ENCODE data around the gene EXOC3L1. TPM values are rescaled to one million over a fixed set of nuclear protein-coding genes. Genes with fewer than 3 reads are reported as not detected.

EXOC3L1 gene
- total RNA-seq, 1 experiment from 2014 or later: not detected

GRCh38 chr16:67233596-67233995 lies 43.7 kb upstream of the EXOC3L1 start:
- DNase-seq: no peak
- no peaks in the 10 kb centered on the region for H3K27me3 ChIP-seq (ENCODE audit: low read length)
- H2AFZ ChIP-seq (ENCODE audit: low read length): no peak overlapping the region
- no peak overlapping the region for H3K4me3 ChIP-seq (ENCODE audit: low read length)
- no peak overlapping the region for H3K27ac ChIP-seq (ENCODE audit: low read length)
- H3K36me3 ChIP-seq (ENCODE audit: insufficient read depth, low read length): peaks cover 24% of the 10 kb centered on the region
- no peak overlapping the region for H3K4me2 ChIP-seq (ENCODE audit: low read depth, low read length, poor library complexity, severe bottlenecking)
- H4K20me1 ChIP-seq (ENCODE audit: insufficient read depth, low read depth, low read length): peaks cover 6% of the 10 kb centered on the region; the same call in 1 of the 2 replicates
- H3K9me3 ChIP-seq (ENCODE audit: low read length): no peaks in the 10 kb centered on the region
- no peak overlapping the region for H3K9ac ChIP-seq (ENCODE audit: low read length)
- no peaks in the 10 kb centered on the region for H3K4me1 ChIP-seq (ENCODE audit: low read length)
- peaks cover 6% of the 10 kb centered on the region for H3K79me2 ChIP-seq (ENCODE audit: low read length)
- no peaks in the 10 kb centered on the region for H3K9me2 ChIP-seq (replicated peaks; ENCODE audit: insufficient read depth, low read length)

- H3K4me3 ChIP-seq (ENCODE audit: low read length): no peak overlapping the region
- H3K4me1 ChIP-seq (ENCODE audit: low read length): peaks cover 14% of the 10 kb centered on the region
- peaks cover 27% of the 10 kb centered on the region for H3K79me2 ChIP-seq (ENCODE audit: low read length)
- H3K9ac ChIP-seq (ENCODE audit: low read length): no peak overlapping the region
- peaks cover 15% of the 10 kb centered on the region; the same call in 1 of the 2 replicates for H3K36me3 ChIP-seq (ENCODE audit: insufficient read depth, low read length)
- no peak overlapping the region for H3K4me2 ChIP-seq (ENCODE audit: low read depth, low read length, poor library complexity, severe bottlenecking)
- H3K9me3 ChIP-seq (ENCODE audit: low read length): no peaks in the 10 kb centered on the region
- H3K9me2 ChIP-seq (replicated peaks; ENCODE audit: insufficient read depth, low read length): no peaks in the 10 kb centered on the region
- H3K27me3 ChIP-seq (ENCODE audit: low read length): no peaks in the 10 kb centered on the region
- no peak overlapping the region for H3K27ac ChIP-seq (ENCODE audit: low read length)
- no peak for DNase-seq
- no peak overlapping the region for H2AFZ ChIP-seq (ENCODE audit: low read length)
- H4K20me1 ChIP-seq (ENCODE audit: insufficient read depth, low read depth, low read length): peaks cover 12% of the 10 kb centered on the region; the same call in 1 of the 2 replicates
These were observed 41.1 kb upstream of the EXOC3L1 start for GRCh38 chr16:67230809-67231660.

GRCh38 chr16:67229906-67230808 lies 40.2 kb upstream of the EXOC3L1 start:
- H3K4me2 ChIP-seq (ENCODE audit: low read depth, low read length, poor library complexity, severe bottlenecking): no peak overlapping the region
- H4K20me1 ChIP-seq (ENCODE audit: insufficient read depth, low read depth, low read length): peaks cover 10% of the 10 kb centered on the region; the same call in 1 of the 2 replicates
- peaks cover 23% of the 10 kb centered on the region for H3K4me1 ChIP-seq (ENCODE audit: low read length)
- peaks cover 29% of the 10 kb centered on the region for H3K79me2 ChIP-seq (ENCODE audit: low read length)
- peaks cover 15% of the 10 kb centered on the region; the same call in 1 of the 2 replicates for H3K36me3 ChIP-seq (ENCODE audit: insufficient read depth, low read length)
- no peak for DNase-seq
- no peak overlapping the region for H3K27ac ChIP-seq (ENCODE audit: low read length)
- no peaks in the 10 kb centered on the region for H3K9me2 ChIP-seq (replicated peaks; ENCODE audit: insufficient read depth, low read length)
- H3K27me3 ChIP-seq (ENCODE audit: low read length): no peaks in the 10 kb centered on the region
- no peak overlapping the region for H3K4me3 ChIP-seq (ENCODE audit: low read length)
- no peaks in the 10 kb centered on the region for H3K9me3 ChIP-seq (ENCODE audit: low read length)
- no peak overlapping the region for H3K9ac ChIP-seq (ENCODE audit: low read length)
- no peak overlapping the region for H2AFZ ChIP-seq (ENCODE audit: low read length)

GRCh38 chr16:67228905-67229304 lies 39.0 kb upstream of the EXOC3L1 start:
- peaks cover 30% of the 10 kb centered on the region for H3K4me1 ChIP-seq (ENCODE audit: low read length)
- H3K9me3 ChIP-seq (ENCODE audit: low read length): no peaks in the 10 kb centered on the region
- no peak overlapping the region for H3K4me2 ChIP-seq (ENCODE audit: low read depth, low read length, poor library complexity, severe bottlenecking)
- no peaks in the 10 kb centered on the region for H3K27me3 ChIP-seq (ENCODE audit: low read length)
- peaks cover 29% of the 10 kb centered on the region for H3K79me2 ChIP-seq (ENCODE audit: low read length)
- no peak overlapping the region for H3K9ac ChIP-seq (ENCODE audit: low read length)
- no peak for DNase-seq
- no peak overlapping the region for H3K4me3 ChIP-seq (ENCODE audit: low read length)
- H3K36me3 ChIP-seq (ENCODE audit: insufficient read depth, low read length): peaks cover 15% of the 10 kb centered on the region; the same call in 1 of the 2 replicates
- no peaks in the 10 kb centered on the region for H3K9me2 ChIP-seq (replicated peaks; ENCODE audit: insufficient read depth, low read length)
- H2AFZ ChIP-seq (ENCODE audit: low read length): no peak overlapping the region
- H3K27ac ChIP-seq (ENCODE audit: low read length): no peak overlapping the region
- peaks cover 10% of the 10 kb centered on the region; the same call in 1 of the 2 replicates for H4K20me1 ChIP-seq (ENCODE audit: insufficient read depth, low read depth, low read length)

GRCh38 chr16:67228034-67228785 lies 38.3 kb upstream of the EXOC3L1 start:
- peaks cover 10% of the 10 kb centered on the region; the same call in 1 of the 2 replicates for H4K20me1 ChIP-seq (ENCODE audit: insufficient read depth, low read depth, low read length)
- DNase-seq: no peak
- H3K9me2 ChIP-seq (replicated peaks; ENCODE audit: insufficient read depth, low read length): no peaks in the 10 kb centered on the region
- no peak overlapping the region for H2AFZ ChIP-seq (ENCODE audit: low read length)
- H3K4me1 ChIP-seq (ENCODE audit: low read length): peaks cover 30% of the 10 kb centered on the region
- H3K9ac ChIP-seq (ENCODE audit: low read length): peak overlapping the region; percentile 91
- no peak overlapping the region for H3K27ac ChIP-seq (ENCODE audit: low read length)
- peak overlapping the region; percentile 97 for H3K4me3 ChIP-seq (ENCODE audit: low read length)
- peaks cover 15% of the 10 kb centered on the region; the same call in 1 of the 2 replicates for H3K36me3 ChIP-seq (ENCODE audit: insufficient read depth, low read length)
- H3K79me2 ChIP-seq (ENCODE audit: low read length): peaks cover 29% of the 10 kb centered on the region
- no peaks in the 10 kb centered on the region for H3K9me3 ChIP-seq (ENCODE audit: low read length)
- peak overlapping the region; percentile 91 for H3K4me2 ChIP-seq (ENCODE audit: low read depth, low read length, poor library complexity, severe bottlenecking)
- no peaks in the 10 kb centered on the region for H3K27me3 ChIP-seq (ENCODE audit: low read length)

GRCh38 chr16:67227567-67227921 lies 37.6 kb upstream of the EXOC3L1 start:
- Histone ChIP-seq H3K9me2 (replicated peaks; ENCODE audit: insufficient read depth, low read length) (no peaks in the 10 kb centered on the region), H2AFZ (ENCODE audit: low read length) (no peak overlapping the region), H3K79me2 (ENCODE audit: low read length) (peaks cover 29% of the 10 kb centered on the region), H3K36me3 (ENCODE audit: insufficient read depth, low read length) (peaks cover 15% of the 10 kb centered on the region; the same call in 1 of the 2 replicates), H3K4me3 (ENCODE audit: low read length) (peak overlapping the region; percentile 97), H3K27ac (ENCODE audit: low read length) (no peak overlapping the region), H4K20me1 (ENCODE audit: insufficient read depth, low read depth, low read length) (peaks cover 10% of the 10 kb centered on the region; the same call in 1 of the 2 replicates), H3K27me3 (ENCODE audit: low read length) (no peaks in the 10 kb centered on the region), H3K9me3 (ENCODE audit: low read length) (no peaks in the 10 kb centered on the region), H3K4me2 (ENCODE audit: low read depth, low read length, poor library complexity, severe bottlenecking) (peak overlapping the region; percentile 91), H3K4me1 (ENCODE audit: low read length) (peaks cover 30% of the 10 kb centered on the region), H3K9ac (ENCODE audit: low read length) (peak overlapping the region; percentile 91)
- no peak for DNase-seq

- Histone ChIP-seq H3K9me3 (ENCODE audit: low read length) (no peaks in the 10 kb centered on the region), H3K4me1 (ENCODE audit: low read length) (peaks cover 30% of the 10 kb centered on the region), H3K27ac (ENCODE audit: low read length) (peak within 1 kb of the TSS; percentile 5; the same call in 1 of the 2 replicates), H2AFZ (ENCODE audit: low read length) (peak within 1 kb of the TSS; percentile 38; the same call in 1 of the 2 replicates), H3K79me2 (ENCODE audit: low read length) (peaks cover 29% of the 10 kb centered on the region), H4K20me1 (ENCODE audit: insufficient read depth, low read depth, low read length) (peaks cover 10% of the 10 kb centered on the region; the same call in 1 of the 2 replicates), H3K9ac (ENCODE audit: low read length) (peak within 1 kb of the TSS; percentile 91), H3K27me3 (ENCODE audit: low read length) (no peaks in the 10 kb centered on the region), H3K4me2 (ENCODE audit: low read depth, low read length, poor library complexity, severe bottlenecking) (peak within 1 kb of the TSS; percentile 91), H3K36me3 (ENCODE audit: insufficient read depth, low read length) (peaks cover 15% of the 10 kb centered on the region; the same call in 1 of the 2 replicates), H3K9me2 (replicated peaks; ENCODE audit: insufficient read depth, low read length) (no peaks in the 10 kb centered on the region), H3K4me3 (ENCODE audit: low read length) (peak within 1 kb of the TSS; percentile 97)
- DNase-seq: peak; percentile 100
These were observed 37.0 kb upstream of the EXOC3L1 start, which contains the start of gene TMEM208 for GRCh38 chr16:67226804-67227566. Gene TMEM208, plus strand, starts transcription at chr16:67227130. Its CDS starts 89 bp downstream, at chr16:67227219.
